Activated gamma-delta T cell treated with anti-CD3 and anti-CD28 coated beads, Interleukin-2, amount 50 U/mL, for 16 hours (primary cell): ENCODE results near the gene HLA-DQA1.
"Not testable (repeated sequence)": the region's sequence is repeated elsewhere in the genome, so short reads cannot be mapped to it uniquely, and the experiment has no call there.

Experiments used
- DNase-seq: peaks from one replicate; pipeline ENCODE4 v3.0.0-alpha.2; 2020; ENCODE audit warnings: low read depth

HLA-DQA1 gene

DNA sequence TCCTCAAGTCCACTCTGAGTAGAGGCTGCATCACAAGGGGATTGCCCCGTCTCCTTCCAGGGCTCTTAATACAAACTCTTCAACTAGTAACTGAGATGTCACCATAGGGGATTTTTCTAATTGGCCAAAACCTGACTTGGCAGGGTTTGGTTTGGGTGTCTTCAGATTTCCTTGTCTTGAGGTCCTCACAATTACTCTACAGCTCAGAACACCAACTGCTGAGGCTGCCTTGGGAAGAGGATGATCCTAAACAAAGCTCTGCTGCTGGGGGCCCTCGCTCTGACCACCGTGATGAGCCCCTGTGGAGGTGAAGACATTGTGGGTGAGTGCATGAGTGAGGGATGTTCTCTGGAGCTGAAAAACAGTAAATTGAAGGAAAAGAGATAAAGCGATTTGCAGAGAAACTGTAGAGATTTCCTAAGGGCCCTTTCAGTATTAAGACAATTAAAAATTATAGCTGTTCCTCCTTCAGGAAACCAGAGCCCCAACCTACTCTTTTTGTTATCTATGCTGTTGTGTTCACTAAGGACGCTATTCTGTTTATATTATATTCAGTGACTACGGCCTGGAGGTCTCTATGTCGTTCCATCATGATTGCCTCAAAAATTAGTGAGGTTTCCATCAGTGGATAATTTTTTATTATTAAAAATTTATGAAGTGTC is at the start of gene HLA-DQA1:
TSS of gene HLA-DQA1 (plus strand) at position 188 of the 662 bp plus-strand sequence. CDS start at position 241, 53 bp downstream.
- no peak for DNase-seq

GRCh38 chr6:32588156-32588555 is 49.0 kb upstream of the HLA-DQA1 start:
- DNase-seq: no peak

DNA sequence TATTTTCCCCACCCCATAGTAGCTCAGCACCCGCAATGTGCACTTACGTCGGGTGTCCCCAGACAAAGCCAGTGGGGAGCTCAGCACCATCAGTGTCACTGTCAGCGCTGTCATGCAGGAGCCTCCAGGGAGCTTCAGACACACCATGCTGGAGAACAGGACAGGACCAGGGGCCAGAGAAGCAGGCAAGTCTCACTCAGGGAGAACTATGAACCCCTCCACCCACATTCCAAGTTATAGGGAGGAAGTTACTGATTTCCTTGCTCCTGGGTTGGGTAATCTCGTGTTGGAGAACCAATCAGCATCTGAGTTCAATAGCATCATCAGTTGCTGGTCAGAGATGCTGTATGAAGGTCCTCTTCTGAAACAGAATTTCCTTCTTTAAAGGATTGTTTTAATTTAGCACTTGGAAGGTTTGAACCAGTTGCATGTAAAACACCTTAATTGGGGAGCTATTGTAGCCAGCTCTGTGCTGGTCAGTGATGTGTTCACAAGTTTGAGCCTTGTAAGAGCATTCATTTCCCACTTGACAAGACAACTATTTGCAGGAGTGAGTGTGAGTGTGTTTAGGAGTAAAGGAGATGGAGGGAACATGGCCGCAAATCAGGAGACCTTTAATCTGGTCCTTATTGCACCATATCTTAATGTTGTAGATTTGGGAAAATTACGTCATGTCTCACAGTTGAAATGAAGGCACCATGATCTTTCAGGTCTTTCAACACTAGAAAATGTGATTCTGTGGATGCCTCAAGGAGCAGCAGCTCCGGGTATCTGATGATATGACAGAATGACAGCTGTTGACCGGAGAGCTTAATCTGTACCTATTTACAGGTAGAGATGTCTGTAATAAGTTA is 47.4 kb upstream of the HLA-DQA1 start, which contains the start of gene HLA-DRB1:
TSS of gene HLA-DRB1 (minus strand) at position 253 of the 854 bp plus-strand sequence. CDS start at position 147, 106 bp downstream.
- no peak for DNase-seq

GRCh38 chr6:32590713-32591112 is 46.5 kb upstream of the HLA-DQA1 start:
- not testable (repeated sequence) for DNase-seq

GRCh38 chr6:32597024-32597423 is 40.2 kb upstream of the HLA-DQA1 start:
- DNase-seq: no peak

- DNase-seq: no peak
These were observed 34.8 kb upstream of the HLA-DQA1 start for GRCh38 chr6:32602383-32602782.

DNA sequence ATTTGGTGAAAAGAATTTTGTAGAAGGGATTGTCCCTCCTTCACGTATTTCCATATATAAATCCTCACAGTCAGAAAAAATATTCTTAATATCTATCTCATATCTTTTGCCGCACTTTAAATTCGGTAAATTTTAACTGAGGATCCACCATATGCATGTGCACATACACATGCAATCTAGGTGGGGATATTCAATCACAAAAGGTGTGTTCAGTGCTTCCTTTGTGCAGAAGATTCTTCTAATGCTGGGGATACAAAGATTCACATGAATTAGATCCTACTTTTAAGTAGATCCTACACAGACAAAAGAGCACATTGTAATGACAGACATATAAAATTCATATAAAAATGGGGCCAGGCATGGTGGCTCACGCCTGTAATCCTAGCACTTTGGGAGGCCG is 34.0 kb upstream of the HLA-DQA1 start:
- DNase-seq: no peak

DNA sequence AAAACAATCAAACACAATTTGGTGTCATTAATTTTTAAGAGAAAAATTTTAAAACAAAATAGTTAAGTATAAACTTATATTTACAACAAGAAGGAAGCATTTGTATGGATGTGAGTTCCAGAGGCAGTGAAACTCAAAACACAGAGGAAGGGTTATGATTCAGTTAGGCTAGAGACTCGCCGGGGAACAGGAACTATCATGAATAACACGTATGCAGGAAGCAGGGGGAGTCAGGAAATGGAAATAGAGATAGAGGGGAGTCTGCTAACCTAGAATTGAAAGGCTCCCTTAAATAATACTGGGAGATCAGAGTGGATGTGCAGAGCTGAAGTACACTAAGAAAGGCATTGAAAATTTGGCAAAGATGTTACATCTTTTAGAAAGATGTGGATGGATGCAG is 33.3 kb upstream of the HLA-DQA1 start:
- DNase-seq: no peak

GRCh38 chr6:32604434-32604877 is 32.8 kb upstream of the HLA-DQA1 start:
- no peak for DNase-seq

GRCh38 chr6:32607263-32607987 is 29.8 kb upstream of the HLA-DQA1 start:
- no peak for DNase-seq

- DNase-seq: no peak
These were observed 29.3 kb upstream of the HLA-DQA1 start for GRCh38 chr6:32607988-32608298.

DNA sequence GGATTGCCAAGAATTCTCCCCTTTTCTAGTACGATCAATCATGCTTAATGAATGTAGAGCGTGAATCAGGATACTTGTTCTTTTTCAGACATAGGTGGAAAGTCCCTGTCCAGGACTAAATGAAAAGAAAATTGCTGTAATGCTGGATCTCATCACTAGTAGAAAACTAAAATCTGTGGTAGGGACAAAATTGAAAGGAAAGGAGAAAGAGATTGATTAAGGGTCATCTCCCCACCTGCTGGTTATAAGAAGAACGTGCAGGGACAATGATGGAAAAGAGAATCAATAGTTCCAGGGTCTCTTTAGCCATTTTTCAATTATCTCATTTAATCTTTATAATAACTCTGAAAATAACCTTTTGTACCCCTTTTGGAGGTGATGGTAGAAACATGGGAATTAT is 28.8 kb upstream of the HLA-DQA1 start:
- no peak for DNase-seq

DNA sequence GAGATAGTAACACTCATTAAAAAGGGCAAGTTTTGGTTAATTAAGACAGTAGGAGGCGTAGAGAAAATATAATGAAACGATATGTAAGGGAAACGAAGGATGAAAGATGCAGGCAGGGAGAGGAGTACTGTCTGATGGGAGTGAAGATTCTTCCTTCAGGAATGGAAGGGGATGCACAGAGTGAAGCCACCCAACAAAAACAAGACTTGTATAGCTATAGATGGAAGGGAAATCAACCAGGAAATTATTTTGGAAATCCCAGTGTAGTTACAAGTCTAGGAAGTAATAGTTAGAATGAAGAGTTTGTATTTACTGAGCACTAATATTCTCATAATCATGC is 27.8 kb upstream of the HLA-DQA1 start:
- no peak for DNase-seq

DNA sequence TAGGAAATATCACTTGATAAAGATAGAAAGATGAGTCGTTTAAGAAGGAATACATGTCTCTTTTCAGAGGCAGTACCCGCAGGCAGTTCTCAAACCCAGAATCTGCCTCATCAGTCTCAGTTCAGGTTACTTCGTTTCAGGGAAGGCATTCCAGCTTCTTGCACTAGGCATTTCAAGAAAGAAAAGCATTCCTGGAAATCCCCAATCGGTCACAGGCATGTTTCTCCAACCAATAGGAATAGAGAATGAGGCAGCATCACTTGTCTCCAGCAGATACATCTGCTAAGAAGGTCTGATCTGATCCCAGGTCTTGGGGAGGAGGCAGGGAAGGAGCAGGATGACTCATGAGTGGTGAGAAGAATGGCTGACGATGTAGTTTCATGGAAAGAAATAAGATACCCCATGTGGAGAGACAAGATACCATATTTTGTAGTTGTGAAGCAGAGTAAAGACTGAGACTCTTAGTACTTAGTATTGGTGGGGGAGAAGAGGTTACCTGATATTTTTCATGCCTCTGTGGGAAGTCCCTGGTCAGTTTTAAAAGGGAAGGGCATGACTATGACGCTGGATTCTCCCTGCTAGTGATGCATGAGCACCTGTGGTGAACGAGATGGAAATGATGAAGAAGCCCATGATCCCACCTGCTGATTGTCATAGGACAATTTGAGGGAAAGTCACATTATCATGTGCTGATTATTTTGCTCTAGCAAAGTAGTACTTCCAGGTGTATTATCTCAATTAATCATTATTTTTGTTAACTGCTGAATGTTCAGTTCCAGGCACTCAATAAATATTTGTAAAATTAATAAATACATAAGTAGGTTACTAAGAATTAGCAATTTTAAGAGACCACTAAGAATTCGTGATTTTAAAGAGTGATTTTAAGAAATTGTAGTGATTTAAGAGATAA is 27.2 kb upstream of the HLA-DQA1 start:
- DNase-seq: peak; percentile 32

DNA sequence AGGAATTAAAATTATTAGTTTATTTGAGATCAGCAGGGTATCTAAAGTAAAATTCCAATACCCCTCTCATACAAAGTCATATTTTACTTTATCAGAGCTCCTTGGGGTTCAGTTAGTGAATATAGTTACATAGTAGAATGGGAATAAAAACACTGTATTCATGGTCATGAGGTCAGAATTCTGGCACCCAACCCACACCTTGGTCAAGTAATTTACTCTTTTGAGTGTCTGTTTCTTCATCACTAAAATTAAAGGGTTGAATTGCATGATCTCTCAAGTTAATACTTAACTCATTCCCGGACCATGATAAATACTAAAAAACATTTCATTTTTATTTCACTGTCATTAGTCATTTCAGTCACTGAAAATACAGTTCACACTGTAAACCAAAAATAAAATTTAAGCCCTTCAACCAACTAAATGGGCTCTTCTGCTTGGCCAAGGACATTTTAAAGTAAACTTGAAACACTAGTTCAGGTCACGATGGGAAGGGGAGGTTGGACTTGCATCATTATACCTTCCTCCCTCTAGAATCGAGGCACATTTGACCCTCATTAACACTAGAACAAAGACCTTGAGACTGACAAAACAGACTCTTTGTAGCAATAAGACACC is 26.4 kb upstream of the HLA-DQA1 start:
- DNase-seq: no peak

DNA sequence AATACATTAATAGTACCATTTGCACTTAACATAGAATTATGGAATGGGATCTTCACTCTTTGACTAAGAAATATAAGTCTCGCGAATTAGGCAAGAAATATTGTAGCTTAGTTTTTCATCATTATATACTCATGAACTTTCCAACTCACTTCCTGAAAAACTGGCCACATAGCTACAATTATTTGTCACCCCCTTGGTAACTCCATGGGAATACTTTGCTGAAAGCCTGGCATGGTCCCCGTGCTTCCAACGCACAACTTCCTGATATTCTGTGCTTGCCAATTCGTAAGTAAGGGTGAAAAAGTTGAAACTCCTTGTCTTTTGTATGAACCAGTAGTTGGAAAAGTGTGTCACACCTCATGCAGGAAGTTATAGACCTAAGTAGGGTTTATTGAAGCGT is 23.7 kb upstream of the HLA-DQA1 start:
- no peak for DNase-seq

- DNase-seq: no peak
These were observed 22.7 kb upstream of the HLA-DQA1 start for GRCh38 chr6:32614366-32615081.

DNA sequence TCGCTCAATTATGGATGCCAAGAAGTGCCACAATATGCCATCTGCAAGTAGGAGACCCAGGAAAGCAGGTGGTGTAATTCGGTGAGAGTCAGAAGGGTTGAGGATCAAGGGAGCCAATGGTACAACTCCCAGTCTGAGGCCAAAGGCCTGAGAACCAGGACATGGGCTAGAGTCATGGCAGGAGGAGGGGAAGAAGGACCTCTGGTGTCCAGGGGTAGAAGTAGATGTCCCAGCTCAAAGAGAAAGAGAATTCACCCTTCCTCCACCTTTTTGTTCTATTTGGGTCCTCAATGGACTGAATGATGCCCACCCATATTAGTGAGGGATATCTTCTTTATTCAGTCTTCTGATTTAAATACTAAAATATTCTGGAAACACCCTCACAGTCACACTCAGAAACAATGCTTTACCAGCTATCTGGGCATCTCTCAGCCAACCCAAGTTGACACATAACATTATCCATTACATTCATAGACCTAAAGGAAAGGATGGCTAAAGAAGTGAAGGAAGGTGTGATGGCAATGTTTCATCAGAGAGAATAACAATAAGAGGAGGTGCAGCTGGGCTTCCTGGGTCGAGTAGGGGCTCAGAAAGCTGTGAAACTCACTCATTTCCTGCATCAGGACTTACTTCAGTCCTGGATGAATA is 21.2 kb upstream of the HLA-DQA1 start:
- no peak for DNase-seq

DNA sequence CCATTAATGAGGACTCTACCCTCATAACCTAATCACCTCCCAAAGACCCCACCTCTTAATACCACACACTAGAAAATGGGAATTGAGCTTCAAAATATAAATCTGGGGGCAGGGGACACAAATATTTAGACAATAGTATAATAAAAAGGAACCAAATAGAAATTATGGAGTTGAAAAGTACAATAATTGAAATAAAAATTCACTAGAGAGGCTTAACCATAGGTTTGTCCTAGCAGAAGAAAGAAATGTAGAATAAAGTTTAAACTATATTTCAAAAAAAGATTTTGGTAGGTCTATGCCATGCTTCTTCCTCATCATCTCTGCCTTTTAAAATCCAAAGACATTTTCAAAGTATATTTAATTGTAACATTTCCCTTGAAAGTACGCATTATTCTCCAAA is 19.5 kb upstream of the HLA-DQA1 start:
- no peak for DNase-seq

GRCh38 chr6:32621372-32621771 is 15.8 kb upstream of the HLA-DQA1 start:
- DNase-seq: no peak
